Body of pancreas (tissue), 4 donors: Measurements from ENCODE around the gene ZNF410.

ENCODE experiments used
- CTCF ChIP-seq, 7 experiments: fragments of 450-650 bp in 4 of 7; fragments of 200-600 bp in 3 of 7; sonication (generic) in 3 of 7; IDR thresholded peaks; one replicate each; pipeline ENCODE4 v1.5.1; 2016 to 2019; ENCODE audit warnings: antibody characterized with exemption in 7 of 7
- POLR2A ChIP-seq, 3 donors: fragments of 450-650 bp; IDR thresholded peaks; one replicate each; pipeline ENCODE4 v1.6.1; 2016; ENCODE audit warnings: antibody characterized with exemption in 3 of 3, mild to moderate bottlenecking in 2 of 3

DNA sequence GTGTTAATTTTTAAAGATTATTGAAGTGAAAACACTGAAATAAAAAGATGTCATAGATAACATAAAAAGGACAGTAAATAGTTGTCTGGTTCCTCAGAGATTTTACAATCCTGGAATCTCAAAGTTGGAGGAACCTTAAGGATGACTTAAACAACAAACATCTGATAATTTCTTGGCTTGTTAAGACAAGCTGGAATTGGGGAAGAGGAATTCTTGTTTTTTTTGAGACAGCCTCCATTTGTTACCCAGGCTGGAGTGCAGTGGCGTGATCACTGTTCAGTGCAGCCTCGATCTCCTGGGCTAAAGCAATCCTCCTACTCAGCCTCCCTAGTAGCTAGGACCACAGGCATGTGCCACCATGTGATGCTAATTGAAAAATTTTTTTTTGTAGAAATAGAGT, 2.3 kb downstream of the ZNF410 start:
- TF ChIP-seq POLR2A (IDR thresholded peaks at IDR 0.05) (no peak), CTCF (IDR thresholded peaks at IDR 0.05) (no peak)
